GM21423 (cell line): ENCODE measurements around the gene PODN.

ENCODE experiments used
- ATAC-seq: cut with Tn5 transposase; IDR thresholded peaks from one replicate; pipeline ENCODE4 v1.9.1; 2021; ENCODE audit warnings: mild to moderate bottlenecking, moderate library complexity; ENCODE audit not compliant: unreplicated experiment

PODN gene

GRCh38 chr1:53074313-53075154, 12.5 kb downstream of the PODN start:
- ATAC-seq: no peak

- no peak for ATAC-seq
These were observed 13.2 kb downstream of the PODN start for GRCh38 chr1:53075206-53075605.

- ATAC-seq: no peak
These were observed 13.7 kb downstream of the PODN start for GRCh38 chr1:53075761-53076163.

DNA sequence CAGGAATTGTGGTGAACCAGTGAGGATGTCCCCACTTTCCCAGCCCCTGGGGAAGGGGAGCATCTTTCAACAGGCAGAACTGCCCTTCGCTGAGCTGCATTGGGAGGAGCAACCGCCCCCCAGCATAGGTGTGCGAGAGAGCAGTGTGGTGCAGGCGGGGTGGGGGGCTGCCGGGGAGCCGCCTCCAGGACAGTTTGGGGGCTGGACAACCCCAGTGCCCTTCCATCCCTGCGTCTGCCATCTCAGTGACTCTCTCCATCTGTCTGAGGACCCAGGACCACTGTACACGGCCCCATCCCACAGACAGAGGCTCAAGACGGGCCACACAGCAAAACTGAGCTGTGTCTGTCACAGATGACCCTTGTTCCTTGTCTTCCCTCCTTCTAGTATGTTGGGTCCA, 14.2 kb downstream of the PODN start:
- ATAC-seq: no peak

DNA sequence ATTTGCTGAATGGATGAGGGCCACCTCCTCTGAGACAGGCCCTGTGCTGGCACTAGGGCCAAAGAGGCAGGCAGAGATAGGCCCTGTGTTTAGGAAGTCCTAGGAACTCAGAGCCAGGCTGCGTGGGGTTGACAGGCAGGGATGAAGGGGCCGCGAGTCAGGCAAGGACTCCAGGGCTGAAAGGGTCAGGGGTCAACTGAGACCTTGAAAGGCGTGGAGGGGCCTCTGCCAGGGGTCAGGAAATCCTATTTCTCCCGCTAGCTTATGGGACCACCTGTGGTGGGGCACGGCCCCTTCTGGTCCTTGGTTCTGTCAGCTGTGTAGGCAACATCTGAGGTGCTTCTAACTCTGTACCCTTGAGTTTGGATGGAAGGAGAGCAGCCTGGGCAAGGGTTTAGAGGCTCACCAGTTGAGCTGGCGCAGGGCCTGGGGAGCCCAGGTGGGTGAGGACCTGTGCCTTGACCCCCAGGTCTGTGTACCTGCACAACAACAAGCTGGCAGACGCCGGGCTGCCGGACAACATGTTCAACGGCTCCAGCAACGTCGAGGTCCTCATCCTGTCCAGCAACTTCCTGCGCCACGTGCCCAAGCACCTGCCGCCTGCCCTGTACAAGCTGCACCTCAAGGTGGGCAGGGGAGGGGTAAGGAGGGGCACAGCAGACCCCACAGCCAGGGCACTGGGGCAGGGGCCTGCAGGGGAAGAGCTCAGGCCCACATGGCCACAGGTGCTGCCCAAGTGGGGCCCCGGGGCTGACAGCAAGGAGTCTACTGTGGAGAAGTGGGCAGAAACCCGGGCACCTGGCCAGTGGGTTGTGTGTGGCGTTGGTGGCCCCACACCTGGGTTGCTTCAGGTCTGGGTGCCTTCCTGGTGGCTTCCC, 14.9 kb downstream of the PODN start:
- ATAC-seq: no peak

DNA sequence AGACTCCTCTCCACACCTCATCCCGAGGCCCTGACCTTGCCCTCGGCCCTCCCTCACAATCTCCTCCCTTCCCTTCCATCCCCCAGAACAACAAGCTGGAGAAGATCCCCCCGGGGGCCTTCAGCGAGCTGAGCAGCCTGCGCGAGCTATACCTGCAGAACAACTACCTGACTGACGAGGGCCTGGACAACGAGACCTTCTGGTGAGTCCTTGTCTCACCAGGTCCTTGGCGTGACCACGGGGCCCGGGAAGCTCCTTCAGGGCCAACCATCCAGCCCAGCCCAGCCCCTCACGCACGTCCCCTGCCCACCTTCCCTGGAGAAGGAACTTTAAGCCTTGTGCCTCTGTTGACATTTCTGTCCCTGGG, 15.6 kb downstream of the PODN start:
- ATAC-seq: no peak

DNA sequence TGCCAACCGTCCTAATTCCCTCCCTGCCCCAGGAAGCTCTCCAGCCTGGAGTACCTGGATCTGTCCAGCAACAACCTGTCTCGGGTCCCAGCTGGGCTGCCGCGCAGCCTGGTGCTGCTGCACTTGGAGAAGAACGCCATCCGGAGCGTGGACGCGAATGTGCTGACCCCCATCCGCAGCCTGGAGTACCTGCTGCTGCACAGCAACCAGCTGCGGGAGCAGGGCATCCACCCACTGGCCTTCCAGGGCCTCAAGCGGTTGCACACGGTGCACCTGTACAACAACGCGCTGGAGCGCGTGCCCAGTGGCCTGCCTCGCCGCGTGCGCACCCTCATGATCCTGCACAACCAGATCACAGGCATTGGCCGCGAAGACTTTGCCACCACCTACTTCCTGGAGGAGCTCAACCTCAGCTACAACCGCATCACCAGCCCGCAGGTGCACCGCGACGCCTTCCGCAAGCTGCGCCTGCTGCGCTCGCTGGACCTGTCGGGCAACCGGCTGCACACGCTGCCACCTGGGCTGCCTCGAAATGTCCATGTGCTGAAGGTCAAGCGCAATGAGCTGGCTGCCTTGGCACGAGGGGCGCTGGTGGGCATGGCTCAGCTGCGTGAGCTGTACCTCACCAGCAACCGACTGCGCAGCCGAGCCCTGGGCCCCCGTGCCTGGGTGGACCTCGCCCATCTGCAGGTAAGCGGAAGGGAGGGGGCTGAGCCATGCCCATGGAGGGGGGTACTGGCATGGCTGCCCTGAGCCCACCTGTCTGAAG, 16.5 kb downstream of the PODN start:
- no peak for ATAC-seq

GRCh38 chr1:53079251-53079650, 17.2 kb downstream of the PODN start:
- no peak for ATAC-seq

DNA sequence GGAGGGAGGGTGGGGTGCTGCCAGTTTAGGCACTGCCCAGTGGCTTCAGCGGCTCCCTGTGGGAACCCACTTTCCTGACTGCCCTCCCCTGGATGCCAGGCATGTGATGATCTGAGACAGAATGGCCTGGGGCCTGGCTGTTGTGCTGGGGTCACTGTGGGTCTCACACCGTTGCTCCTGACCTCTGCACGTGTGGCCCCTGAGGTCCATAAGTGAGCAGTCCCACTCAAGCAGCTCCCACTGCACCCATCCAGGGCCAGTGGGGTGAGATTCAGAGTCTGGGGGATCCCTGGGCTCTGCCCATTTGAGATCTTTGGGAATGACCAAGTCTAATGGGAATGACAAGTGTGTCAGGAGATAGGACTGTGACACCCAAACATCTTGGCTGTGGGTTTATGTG, 18.0 kb downstream of the PODN start:
- ATAC-seq: no peak

DNA sequence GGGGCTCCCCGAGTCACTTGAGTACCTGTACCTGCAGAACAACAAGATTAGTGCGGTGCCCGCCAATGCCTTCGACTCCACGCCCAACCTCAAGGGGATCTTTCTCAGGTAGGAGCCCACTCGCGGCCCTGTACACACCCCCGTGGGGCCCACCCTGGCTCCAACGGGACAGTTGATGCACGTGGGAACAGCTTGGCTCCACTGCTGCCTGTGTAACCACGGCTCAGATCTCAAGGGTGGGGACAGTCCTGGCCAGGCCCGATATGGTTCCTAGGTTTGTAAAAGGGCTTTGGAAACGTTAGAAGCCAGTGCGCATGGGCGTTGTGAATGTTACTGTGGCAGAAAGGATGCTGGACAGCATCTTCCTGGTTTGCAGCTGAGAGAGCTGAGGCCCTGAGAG, 18.8 kb downstream of the PODN start:
- ATAC-seq: no peak

DNA sequence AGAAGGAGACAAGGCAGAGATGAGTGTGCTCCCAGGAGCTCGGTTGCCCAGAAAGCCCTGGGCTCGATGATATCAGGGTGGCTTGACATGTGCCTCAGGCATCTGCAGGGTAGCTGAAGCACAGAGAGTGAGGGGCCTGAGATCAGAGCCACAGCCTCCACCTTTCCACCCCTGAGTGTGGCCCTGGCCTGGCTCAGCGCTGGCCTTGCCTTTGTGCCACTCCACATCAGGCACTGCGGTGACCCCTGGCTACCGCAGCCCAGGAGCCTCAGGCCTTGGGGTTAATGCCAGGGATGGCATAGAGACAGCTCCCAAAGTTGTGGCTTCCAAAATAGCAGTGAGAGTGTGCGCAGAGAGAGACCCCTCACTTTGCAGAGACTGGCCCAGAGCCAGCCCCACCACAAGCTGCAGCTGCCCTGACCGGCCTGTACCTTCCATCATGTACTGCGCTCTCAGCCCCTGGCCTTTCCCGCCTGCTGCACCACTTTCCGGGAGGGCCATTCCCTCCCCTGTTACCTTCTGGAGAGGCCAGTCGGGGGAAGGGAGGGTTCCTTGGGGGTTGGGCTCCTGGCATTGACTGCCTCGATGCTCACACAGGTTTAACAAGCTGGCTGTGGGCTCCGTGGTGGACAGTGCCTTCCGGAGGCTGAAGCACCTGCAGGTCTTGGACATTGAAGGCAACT, 19.5 kb downstream of the PODN start:
- no peak for ATAC-seq

GRCh38 chr1:53082826-53083455, 20.9 kb downstream of the PODN start:
- ATAC-seq: no peak

- ATAC-seq: no peak
These were observed 21.9 kb downstream of the PODN start for GRCh38 chr1:53083636-53084588.

DNA sequence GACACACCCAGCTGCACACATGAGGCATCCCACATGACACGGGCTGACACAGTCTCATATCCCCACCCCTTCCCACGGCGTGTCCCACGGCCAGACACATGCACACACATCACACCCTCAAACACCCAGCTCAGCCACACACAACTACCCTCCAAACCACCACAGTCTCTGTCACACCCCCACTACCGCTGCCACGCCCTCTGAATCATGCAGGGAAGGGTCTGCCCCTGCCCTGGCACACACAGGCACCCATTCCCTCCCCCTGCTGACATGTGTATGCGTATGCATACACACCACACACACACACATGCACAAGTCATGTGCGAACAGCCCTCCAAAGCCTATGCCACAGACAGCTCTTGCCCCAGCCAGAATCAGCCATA, 22.6 kb downstream of the PODN start:
- ATAC-seq: no peak

GRCh38 chr1:53085405-53085804, 23.4 kb downstream of the PODN start:
- ATAC-seq: no peak

DNA sequence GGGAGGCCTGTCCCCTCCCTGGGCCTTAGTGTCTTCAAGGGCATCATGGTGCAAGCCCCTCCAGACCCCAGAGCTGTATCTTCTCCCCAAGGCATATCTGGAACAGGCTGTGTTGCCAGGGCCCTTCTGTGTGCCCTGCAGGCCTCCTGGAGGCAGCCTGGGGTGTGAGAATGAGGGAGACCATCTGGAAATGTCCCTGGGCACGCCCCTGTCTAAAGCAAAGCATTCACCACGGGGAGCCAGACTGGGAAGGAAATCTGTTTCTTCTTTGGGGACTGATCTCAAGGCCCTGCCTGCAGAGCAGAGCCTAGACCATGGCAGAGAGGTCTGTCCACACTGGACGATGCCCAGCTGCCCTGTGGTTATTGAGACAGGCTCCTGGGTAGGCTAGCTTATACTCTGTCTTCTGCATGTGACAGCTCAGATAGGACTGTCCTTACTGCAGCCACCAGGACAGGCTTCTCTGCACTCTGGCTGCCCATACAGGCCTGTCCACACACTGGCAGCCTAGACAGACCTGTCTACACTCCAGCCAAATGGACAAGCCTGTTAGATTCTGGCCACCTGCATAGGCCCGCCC, 24.6 kb downstream of the PODN start:
- no peak for ATAC-seq

- ATAC-seq: no peak
These were observed 25.6 kb downstream of the PODN start for GRCh38 chr1:53087332-53088285.
